ENCODE results near the gene CAPN15.
"Not testable (repeated sequence)": the region's sequence is repeated elsewhere in the genome, so short reads cannot be mapped to it uniquely, and the experiment has no call there.

CAPN15 gene

DNA sequence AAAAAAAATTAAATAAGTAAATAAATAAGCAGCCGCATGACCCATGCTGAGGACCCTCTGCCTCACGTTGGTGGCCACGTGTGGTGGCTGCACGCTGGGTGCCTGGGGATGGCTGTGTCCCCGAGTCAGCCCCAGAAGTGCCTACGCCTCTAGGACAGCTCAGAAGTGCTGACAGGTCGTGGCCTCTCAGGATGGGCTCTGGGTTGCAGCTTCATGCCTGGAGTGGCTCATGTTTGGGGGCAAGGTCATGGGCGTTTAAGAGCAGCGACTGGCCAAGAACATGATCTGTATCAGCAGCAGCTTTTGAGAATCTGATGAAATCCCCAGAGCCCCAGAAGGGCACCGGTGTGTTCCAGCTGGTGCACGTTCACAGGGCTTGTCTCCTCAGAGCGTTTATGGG, 26.8 kb upstream of the CAPN15 start:
- Mint-ChIP-seq H3K27ac (no peak overlapping the region), H3K36me3 (ENCODE audit: low read depth) (no peaks in the 10 kb centered on the region), H3K4me3 (no peak overlapping the region), H3K4me1 (ENCODE audit: low read depth) (no peaks in the 10 kb centered on the region), H3K27me3 (ENCODE audit: low read depth) (no peaks in the 10 kb centered on the region), H3K9me3 (no peaks in the 10 kb centered on the region)

DNA sequence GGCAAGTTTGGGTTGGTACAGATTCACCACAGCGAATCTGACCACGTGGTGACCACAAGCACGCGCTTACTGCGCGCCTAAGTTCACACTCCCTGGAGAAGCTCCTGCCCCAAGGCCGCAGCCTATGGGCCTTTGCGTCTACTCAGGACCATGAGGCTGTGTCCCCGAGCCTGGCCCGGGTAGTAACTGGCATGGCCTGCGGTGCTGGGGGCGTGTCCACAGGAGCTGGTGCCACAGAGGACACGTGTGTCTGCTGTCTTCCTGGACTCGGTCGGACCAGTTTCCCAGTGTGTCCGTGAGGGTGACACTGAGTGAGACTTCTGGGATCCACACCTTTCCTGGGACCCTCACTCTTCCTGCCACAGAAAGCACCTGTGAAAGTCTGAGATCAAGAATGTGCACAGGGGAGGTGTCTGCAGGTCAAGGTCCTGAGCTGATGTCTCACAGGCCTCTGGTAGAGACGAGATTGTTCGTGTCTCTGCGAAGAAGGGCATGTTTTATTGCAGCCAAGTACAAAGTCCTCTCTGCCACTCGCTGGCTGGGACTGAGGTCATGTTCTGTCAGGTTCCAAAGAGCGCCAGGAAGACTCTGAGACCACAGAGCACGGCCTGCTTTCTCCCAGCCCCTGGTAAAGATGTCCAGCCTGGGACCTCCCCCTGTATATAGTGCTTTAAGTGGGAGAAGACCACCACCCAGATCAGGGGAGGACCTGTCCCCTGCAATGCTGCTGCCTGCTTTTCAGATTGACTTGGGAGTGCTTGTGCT, 25.2 kb upstream of the CAPN15 start:
- Mint-ChIP-seq H3K27me3 (ENCODE audit: low read depth) (no peaks in the 10 kb centered on the region), H3K9me3 (no peaks in the 10 kb centered on the region), H3K4me3 (no peak overlapping the region), H3K4me1 (ENCODE audit: low read depth) (no peaks in the 10 kb centered on the region), H3K27ac (no peak overlapping the region), H3K36me3 (ENCODE audit: low read depth) (no peaks in the 10 kb centered on the region)

- H3K4me3 Mint-ChIP-seq: no peak overlapping the region
- H3K27ac Mint-ChIP-seq: no peak overlapping the region
- no peaks in the 10 kb centered on the region for H3K9me3 Mint-ChIP-seq
- no peaks in the 10 kb centered on the region for H3K4me1 Mint-ChIP-seq (ENCODE audit: low read depth)
- no peaks in the 10 kb centered on the region for H3K36me3 Mint-ChIP-seq (ENCODE audit: low read depth)
- no peaks in the 10 kb centered on the region for H3K27me3 Mint-ChIP-seq (ENCODE audit: low read depth)
Measured at GRCh38 chr16:503150-504071, 24.1 kb upstream of the CAPN15 start.

GRCh38 chr16:505479-506245, 21.9 kb upstream of the CAPN15 start:
- no peaks in the 10 kb centered on the region for H3K9me3 Mint-ChIP-seq

DNA sequence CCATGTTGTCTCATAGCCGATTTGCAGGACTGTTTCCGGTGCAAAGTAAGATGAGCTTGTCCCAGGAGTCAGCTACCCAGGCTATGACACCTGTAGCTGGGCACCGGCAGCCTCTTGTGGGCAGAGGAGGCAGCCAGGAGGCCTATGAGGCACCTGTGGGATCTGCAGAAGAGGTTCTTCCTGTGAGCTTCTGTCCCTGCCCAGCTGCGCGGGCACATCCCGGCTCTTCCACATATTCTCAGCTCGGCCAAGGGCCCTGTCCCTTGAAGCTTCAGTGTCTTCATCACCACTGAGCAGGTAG, 21.3 kb upstream of the CAPN15 start:
- no peaks in the 10 kb centered on the region for H3K4me1 Mint-ChIP-seq (ENCODE audit: low read depth)
- no peaks in the 10 kb centered on the region for H3K36me3 Mint-ChIP-seq (ENCODE audit: low read depth)
- no peak overlapping the region for H3K4me3 Mint-ChIP-seq
- no peaks in the 10 kb centered on the region for H3K9me3 Mint-ChIP-seq
- no peak overlapping the region for H3K27ac Mint-ChIP-seq
- H3K27me3 Mint-ChIP-seq (ENCODE audit: low read depth): no peaks in the 10 kb centered on the region

More at GRCh38 chr16:505479-506245, 21.9 kb upstream of the CAPN15 start:
- Mint-ChIP-seq H3K4me1 (ENCODE audit: low read depth) (no peaks in the 10 kb centered on the region), H3K27me3 (ENCODE audit: low read depth) (no peaks in the 10 kb centered on the region), H3K36me3 (ENCODE audit: low read depth) (no peaks in the 10 kb centered on the region), H3K27ac (no peak overlapping the region), H3K4me3 (no peak overlapping the region)

GRCh38 chr16:507527-507926, 20.0 kb upstream of the CAPN15 start:
- H3K4me1 Mint-ChIP-seq (ENCODE audit: low read depth); H3K9me3 Mint-ChIP-seq; H3K27me3 Mint-ChIP-seq (ENCODE audit: low read depth); H3K4me3 Mint-ChIP-seq; H3K36me3 Mint-ChIP-seq (ENCODE audit: low read depth); H3K27ac Mint-ChIP-seq: not testable (repeated sequence)

GRCh38 chr16:507996-508395, 19.5 kb upstream of the CAPN15 start:
- Mint-ChIP-seq H3K27ac (no peak overlapping the region), H3K4me1 (ENCODE audit: low read depth) (no peaks in the 10 kb centered on the region), H3K4me3 (no peak overlapping the region), H3K36me3 (ENCODE audit: low read depth) (no peaks in the 10 kb centered on the region), H3K9me3 (no peaks in the 10 kb centered on the region), H3K27me3 (ENCODE audit: low read depth) (no peaks in the 10 kb centered on the region)

DNA sequence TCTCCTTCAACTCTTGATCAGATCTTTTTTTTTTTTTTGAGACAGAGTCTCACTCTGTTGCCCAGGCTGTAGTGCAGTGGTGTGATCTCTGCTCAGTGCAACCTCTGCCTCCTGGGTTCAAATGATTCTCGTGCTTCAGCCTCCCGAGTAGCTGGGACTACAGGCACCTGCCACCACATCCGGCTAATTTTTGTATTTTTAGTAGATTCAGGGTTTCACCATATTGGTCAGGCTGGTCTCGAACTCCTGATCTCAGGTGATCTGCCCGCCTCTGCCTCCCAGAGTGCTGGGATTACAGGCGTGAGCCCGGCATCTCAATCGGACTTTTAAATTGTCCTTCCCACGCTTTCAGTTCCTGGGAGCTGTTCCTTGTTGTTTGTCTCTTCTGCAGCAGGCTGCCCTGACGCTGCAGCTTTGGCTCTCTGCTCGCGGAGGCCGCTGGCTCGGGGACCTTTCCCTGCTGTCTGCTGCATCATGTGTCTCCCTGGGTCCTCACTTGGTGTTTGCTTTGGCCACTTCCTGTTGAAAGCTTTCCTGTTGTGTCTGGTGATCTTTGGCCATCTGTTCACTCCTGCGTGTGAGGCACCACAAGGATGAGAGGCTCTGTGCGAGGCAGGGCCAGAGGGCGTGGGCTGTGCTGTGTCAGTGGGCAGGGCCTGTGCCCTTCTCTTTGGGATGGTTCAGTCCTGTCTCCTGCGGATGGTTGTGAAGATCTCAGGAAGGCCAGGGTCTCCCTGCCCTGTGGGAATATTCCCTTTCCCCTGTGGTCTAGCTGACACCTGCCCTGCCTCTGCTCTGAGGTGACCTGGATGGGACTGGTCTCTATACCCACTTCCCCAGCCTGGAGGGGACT, 18.4 kb upstream of the CAPN15 start:
- H3K36me3 Mint-ChIP-seq (ENCODE audit: low read depth): no peaks in the 10 kb centered on the region
- H3K27ac Mint-ChIP-seq: no peak overlapping the region
- H3K27me3 Mint-ChIP-seq (ENCODE audit: low read depth): no peaks in the 10 kb centered on the region
- H3K4me1 Mint-ChIP-seq (ENCODE audit: low read depth): no peaks in the 10 kb centered on the region
- no peak overlapping the region for H3K4me3 Mint-ChIP-seq
- H3K9me3 Mint-ChIP-seq: no peaks in the 10 kb centered on the region

DNA sequence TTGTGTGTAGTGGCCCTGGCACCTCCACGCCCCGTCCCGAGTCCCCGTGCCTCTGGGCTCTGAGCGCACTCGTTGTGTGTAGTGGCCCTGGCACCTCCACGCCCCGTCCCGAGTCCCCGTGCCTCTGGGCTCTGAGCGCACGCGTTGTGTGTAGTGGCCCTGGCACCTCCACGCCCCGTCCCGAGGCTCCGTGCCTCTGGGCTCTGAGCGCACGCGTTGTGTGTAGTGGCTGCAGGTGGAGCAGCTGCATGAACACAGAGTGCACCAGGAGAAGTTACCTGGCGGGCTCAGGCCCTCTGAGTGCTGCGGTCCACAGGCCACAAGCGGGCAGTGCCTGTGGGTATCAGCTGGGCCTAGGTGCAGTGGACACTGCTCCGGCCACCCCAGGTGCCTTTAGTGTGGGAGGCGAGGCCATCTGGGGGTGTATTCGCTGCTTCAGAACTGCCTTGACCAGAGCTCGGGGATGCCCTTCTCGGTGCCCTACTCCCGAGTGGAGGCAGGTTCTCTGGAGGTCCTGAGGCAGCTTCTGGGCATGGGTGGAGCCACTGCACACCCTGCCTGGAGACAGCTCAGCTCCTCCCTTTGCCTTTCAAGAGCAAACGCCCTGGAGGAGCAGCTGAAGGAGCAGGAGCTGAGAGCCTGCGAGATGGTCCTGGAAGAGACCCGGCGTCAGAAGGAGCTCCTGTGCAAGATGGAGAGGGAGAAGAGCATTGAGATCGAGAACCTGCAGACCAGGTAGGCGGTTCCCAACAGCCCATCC, 17.3 kb upstream of the CAPN15 start:
- Mint-ChIP-seq H3K36me3 (ENCODE audit: low read depth) (peaks cover 2% of the 10 kb centered on the region), H3K4me3 (no peak overlapping the region), H3K9me3 (no peaks in the 10 kb centered on the region), H3K27ac (no peak overlapping the region), H3K4me1 (ENCODE audit: low read depth) (no peaks in the 10 kb centered on the region), H3K27me3 (ENCODE audit: low read depth) (no peaks in the 10 kb centered on the region)

DNA sequence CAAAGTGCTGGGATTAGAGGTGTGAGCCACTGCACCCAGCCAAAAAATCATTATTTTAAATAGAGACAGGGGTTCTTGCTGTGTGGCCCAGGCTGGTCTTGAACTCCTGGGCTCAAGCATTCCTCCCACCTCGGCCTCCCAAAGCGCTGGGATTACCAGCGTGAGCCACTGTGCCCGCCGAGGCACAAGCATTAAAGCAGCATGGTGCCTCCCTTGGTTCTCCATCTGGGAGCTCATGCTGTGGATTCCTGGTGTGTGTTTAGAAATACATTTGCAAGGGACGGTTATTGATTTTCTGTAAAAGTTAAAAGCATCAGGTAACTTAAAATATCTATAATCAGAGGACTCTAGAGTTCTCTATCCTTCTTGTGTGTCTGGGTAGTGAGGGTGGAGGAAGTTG, 14.7 kb upstream of the CAPN15 start:
- H3K27ac Mint-ChIP-seq: no peak overlapping the region
- H3K4me1 Mint-ChIP-seq (ENCODE audit: low read depth): no peaks in the 10 kb centered on the region
- H3K4me3 Mint-ChIP-seq: no peak overlapping the region
- no peaks in the 10 kb centered on the region for H3K27me3 Mint-ChIP-seq (ENCODE audit: low read depth)
- H3K9me3 Mint-ChIP-seq: no peaks in the 10 kb centered on the region
- H3K36me3 Mint-ChIP-seq (ENCODE audit: low read depth): peaks cover 2% of the 10 kb centered on the region

DNA sequence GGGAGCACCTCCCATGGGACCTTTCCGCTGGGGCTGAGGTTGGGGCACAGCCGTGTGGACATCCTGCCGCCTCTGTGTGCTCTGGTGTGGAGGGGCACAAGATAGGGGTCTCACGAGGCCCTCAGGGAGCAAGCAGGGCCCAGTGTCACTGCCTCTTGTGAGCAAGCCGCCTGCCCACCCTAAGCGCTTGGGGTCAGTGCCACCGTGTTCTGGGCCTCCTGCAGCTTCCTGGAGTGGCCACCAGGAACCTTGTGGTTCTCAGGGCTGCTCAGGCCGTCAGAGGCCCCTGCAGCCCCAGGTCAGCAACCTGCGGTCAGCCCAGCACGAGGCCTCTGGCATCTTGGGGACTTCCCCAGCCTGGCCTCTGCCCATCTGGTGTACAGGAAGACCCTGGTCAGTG, 13.6 kb upstream of the CAPN15 start:
- no peaks in the 10 kb centered on the region for H3K27me3 Mint-ChIP-seq (ENCODE audit: low read depth)
- H3K9me3 Mint-ChIP-seq: no peaks in the 10 kb centered on the region
- H3K27ac Mint-ChIP-seq: no peak overlapping the region
- no peaks in the 10 kb centered on the region for H3K4me1 Mint-ChIP-seq (ENCODE audit: low read depth)
- no peak overlapping the region for H3K4me3 Mint-ChIP-seq
- H3K36me3 Mint-ChIP-seq (ENCODE audit: low read depth): peaks cover 2% of the 10 kb centered on the region

GRCh38 chr16:515175-515938, 12.2 kb upstream of the CAPN15 start:
- no peak overlapping the region for H3K27ac Mint-ChIP-seq
- no peaks in the 10 kb centered on the region for H3K9me3 Mint-ChIP-seq
- H3K4me1 Mint-ChIP-seq (ENCODE audit: low read depth): no peaks in the 10 kb centered on the region
- H3K27me3 Mint-ChIP-seq (ENCODE audit: low read depth): no peaks in the 10 kb centered on the region
- H3K4me3 Mint-ChIP-seq: no peak overlapping the region
- H3K36me3 Mint-ChIP-seq (ENCODE audit: low read depth): peaks cover 2% of the 10 kb centered on the region

GRCh38 chr16:515939-516226, 11.6 kb upstream of the CAPN15 start:
- H3K27me3 Mint-ChIP-seq (ENCODE audit: low read depth): no peaks in the 10 kb centered on the region
- H3K4me1 Mint-ChIP-seq (ENCODE audit: low read depth): no peaks in the 10 kb centered on the region
- H3K4me3 Mint-ChIP-seq: no peak overlapping the region
- H3K27ac Mint-ChIP-seq: no peak overlapping the region
- peaks cover 2% of the 10 kb centered on the region for H3K36me3 Mint-ChIP-seq (ENCODE audit: low read depth)
- no peaks in the 10 kb centered on the region for H3K9me3 Mint-ChIP-seq

All from T-helper 1 cell treated with Interleukin-12 subunit alpha and Interleukin-12 subunit beta and Interleukin-4 antibody, amounts not matched to agents 30 μg/mL and 1 μg/mL, for 36 hours (primary cell).